Measurements from ENCODE around the gene TSPEAR.

GRCh38 chr21:44637018-44637850 lies 74.1 kb downstream of the TSPEAR start, which contains the start of gene KRTAP10-10:
- no peak for TF ChIP-seq POLR2A (IDR thresholded peaks at IDR 0.05)
- no peak for TF ChIP-seq CTCF (IDR thresholded peaks at IDR 0.05)

Data from testis (tissue), 2 donors.